Islet precursor cell (in vitro differentiated cells): ENCODE results near the gene BCL11A.

Source experiments
- DNase-seq: peaks from one replicate; pipeline ENCODE4 v3.0.0-alpha.2; 2018

Gene BCL11A

DNA sequence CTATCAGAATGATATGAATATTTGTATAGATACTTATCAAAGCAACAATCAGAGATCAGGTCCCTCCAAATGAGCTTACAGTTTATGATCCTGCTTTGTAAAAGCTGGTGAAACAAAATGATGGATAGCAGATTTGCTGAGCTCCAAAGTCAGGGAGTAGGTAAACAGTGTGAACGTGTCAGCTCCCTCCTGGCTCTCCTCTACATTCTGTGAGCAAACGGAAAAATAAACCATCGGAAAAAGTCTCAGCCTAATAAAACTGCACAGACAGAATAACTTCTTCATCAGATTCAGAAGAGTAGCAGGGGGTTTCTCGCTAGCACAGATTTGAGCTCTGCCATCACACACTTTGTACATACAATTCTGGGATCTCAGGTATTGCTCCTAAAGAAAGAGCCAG is 51.3 kb downstream of the BCL11A start:
- no peak for DNase-seq

- no peak for DNase-seq
Observed at GRCh38 chr2:60500861-60501260, 52.6 kb downstream of the BCL11A start.

DNA sequence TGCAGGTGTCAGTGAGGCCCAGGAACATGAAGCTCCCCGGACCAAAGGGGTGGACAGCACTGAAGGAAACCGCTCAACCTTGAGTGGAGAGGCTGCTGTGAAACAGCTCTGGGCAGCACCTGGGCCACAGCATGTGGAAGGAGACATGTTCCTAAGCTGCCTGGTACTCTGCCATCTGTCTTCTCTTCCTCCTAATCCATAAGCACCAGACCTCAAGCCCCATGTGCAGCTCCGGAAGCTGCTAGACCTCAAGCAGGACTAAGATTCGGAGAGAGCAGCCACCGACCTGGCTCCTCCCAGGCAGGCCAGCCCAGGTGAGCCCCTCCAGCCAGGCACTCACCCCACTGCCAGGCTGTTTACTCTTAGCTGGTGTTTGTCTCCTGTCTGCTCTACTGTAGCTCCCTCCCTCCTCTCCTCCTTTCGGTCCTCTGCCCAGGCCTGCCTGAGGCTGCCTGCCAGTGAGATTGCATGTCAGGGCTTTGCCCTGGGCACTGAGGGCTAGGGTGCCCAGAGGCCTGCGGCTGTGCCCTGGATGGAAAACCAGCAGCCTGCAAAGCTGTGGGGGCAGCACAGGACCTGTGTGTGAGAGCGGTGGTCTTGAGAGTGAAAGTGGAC is 53.7 kb downstream of the BCL11A start:
- DNase-seq, result no peak

GRCh38 chr2:60498816-60499429 is 54.5 kb downstream of the BCL11A start:
- no peak for DNase-seq

DNA sequence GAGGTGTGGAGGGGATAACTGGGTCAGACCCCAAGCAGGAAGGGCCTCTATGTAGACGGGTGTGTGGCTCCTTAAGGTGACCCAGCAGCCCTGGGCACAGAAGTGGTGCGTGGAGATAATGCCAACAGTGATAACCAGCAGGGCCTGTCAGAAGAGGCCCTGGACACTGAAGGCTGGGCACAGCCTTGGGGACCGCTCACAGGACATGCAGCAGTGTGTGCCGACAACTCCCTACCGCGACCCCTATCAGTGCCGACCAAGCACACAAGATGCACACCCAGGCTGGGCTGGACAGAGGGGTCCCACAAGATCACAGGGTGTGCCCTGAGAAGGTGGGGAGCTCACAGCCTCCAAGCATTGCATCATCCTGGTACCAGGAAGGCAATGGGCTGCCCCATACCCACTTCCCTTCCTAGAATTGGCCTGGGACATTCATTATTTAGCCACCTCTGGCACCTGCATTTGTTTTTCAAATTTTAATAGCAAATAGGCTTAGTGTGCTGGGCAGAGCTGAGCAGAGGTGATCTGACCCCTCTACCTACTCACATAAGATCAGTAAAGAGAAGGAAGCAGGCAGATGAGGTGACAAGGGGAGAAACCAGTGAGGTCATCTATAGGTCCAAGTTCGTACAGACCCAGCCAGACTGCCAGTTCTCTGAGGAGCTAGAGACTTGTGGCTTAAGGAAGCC is 55.2 kb downstream of the BCL11A start:
- DNase-seq, result no peak

DNA sequence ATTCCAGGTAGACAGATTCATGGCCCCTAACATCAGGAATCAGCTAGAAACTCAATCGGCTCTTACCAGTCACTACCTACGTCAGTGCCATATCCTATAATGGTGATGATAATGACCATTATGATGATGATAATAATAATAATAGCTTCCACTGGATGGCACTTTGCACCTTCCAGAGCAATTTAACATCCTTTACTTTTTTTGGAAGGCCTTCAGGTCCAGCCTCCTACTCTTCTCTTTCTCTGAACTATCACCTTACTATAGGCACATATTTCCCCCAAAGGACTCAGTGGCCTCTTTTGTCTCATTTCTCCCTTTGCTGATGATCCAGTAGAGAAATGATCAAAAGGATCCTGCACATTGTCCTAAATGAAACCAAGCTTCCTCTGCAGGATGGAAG is 56.0 kb downstream of the BCL11A start:
- no peak for DNase-seq

DNA sequence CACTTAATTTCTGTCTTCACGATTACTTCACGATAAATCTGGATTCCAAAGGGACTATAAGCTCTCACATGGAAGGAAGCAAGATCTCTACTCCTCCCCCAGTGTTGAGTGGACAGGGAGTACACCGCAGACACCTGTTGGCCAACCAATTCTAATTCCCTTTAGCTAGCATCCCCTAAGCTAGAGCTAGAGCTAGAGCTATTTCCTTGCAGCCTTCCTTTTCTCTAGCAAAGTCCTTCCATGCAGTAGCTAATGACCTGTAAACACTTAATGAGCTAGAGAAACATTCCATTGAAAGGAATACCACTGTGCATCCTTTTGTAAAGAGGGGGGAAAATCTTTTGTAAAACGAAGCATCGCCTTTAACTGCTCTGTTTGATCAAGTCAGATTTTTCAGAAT is 56.5 kb downstream of the BCL11A start:
- DNase-seq, result no peak

DNA sequence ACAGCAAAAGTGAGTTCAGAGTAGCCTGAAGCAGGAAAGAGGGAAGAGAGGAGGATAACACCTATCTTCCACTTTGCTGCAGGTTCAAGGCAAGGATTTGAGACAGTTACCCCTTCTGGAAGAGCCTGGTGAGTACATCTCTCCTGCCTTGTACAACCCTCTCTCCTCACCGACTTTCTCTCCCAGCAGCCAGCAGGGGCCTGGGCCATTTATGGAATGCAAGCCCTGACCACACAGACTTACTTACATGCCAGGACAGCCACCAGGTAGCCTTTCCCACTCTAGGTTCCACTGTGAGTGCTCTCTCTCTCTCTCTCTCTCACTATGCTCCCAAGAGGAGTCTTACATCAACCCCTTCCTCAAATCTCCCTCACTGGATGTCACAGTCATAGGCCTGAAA is 57.0 kb downstream of the BCL11A start:
- no peak for DNase-seq

DNA sequence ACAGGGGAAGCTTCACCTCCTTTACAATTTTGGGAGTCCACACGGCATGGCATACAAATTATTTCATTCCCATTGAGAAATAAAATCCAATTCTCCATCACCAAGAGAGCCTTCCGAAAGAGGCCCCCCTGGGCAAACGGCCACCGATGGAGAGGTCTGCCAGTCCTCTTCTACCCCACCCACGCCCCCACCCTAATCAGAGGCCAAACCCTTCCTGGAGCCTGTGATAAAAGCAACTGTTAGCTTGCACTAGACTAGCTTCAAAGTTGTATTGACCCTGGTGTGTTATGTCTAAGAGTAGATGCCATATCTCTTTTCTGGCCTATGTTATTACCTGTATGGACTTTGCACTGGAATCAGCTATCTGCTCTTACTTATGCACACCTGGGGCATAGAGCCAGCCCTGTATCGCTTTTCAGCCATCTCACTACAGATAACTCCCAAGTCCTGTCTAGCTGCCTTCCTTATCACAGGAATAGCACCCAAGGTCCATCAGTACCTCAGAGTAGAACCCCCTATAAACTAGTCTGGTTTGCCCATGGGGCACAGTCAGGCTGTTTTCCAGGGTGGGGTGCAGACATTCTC is 58.3 kb downstream of the BCL11A start:
- DNase-seq, result no peak

GRCh38 chr2:60493804-60494387 is 59.6 kb downstream of the BCL11A start:
- DNase-seq, result no peak

- DNase-seq, result no peak
Observed at GRCh38 chr2:60492548-60492947, 60.9 kb downstream of the BCL11A start.

DNA sequence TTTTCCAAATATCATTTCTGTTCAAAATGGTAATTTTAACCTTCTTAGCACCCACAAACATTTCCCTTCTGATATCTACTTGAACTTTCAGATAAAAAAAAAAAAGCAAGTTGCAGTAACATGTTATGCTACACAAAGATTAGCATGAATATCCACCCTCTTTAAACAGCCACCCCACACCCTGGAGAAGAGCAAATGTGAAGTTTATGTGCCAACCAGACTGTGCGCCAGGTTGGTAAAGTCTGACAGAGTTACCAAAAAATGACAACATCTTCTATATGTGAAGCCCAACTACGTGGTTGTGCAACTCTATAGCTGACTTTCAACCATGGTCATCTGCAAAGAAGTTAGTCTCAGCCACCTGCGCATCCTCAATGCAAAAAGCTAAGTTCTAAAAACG is 62.6 kb downstream of the BCL11A start:
- DNase-seq, result no peak

DNA sequence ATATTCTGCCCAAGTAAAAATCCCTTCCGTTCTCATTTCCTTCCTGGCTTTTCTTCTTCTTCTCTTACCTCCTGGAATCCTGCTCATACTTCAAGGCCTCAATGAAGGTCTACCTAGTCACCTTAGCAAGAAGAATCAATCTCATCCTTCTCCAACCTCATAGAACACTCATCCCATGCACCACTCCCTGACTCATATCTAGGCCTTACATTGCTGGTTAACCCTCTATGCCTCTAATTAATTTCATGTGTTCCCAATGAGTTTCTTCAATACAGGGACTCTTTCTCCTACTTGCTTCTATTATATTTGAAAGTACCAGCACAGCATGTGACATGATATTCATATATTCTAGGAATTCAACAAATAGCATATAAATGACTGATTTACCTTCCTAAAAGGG is 63.0 kb downstream of the BCL11A start:
- DNase-seq, result no peak

- no peak for DNase-seq
Observed at GRCh38 chr2:60489289-60489688, 64.2 kb downstream of the BCL11A start.

DNA sequence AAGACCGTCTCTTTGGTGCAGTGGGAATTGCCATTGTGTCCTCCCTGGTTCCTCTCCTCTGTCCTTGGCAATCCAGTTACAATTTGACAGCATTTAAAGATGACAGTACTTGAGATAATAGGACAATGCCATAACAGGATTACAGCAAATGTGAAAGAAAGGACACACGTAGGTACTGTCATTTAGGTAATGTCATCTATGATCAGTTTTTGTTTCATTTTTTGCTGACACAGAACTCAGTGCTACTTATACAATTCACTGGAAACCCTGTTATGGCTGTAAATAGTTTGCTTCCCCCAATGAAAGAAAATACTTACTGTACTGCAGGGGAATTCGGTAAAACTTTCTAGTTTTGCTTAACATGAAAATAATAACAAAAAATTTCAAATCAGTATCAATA is 65.2 kb downstream of the BCL11A start:
- no peak for DNase-seq

GRCh38 chr2:60487174-60487573 is 66.3 kb downstream of the BCL11A start:
- no peak for DNase-seq

- no peak for DNase-seq
Observed at GRCh38 chr2:60486551-60486950, 66.9 kb downstream of the BCL11A start.

GRCh38 chr2:60486067-60486466 is 67.4 kb downstream of the BCL11A start:
- no peak for DNase-seq

DNA sequence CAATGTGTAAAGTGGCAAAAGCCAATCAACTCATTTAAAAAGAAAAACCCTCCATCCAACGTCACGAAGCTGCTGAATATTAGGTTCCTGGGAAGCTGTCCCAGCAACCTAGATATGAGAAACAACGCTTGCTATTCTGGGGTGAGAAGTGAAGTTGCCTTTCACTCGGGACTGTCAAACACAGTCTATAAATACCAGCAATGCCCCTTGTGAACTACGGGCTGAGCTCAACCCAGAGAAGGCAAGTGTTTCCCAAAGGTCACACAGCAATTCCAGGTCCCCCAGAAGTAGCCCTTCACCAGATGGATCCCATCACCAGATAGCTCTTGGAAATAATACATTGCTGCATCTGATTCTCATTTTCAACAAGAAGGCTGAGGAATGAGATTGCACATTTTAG is 67.9 kb downstream of the BCL11A start:
- no peak for DNase-seq

GRCh38 chr2:60485055-60485454 is 68.4 kb downstream of the BCL11A start:
- DNase-seq, result peak; percentile 71

DNA sequence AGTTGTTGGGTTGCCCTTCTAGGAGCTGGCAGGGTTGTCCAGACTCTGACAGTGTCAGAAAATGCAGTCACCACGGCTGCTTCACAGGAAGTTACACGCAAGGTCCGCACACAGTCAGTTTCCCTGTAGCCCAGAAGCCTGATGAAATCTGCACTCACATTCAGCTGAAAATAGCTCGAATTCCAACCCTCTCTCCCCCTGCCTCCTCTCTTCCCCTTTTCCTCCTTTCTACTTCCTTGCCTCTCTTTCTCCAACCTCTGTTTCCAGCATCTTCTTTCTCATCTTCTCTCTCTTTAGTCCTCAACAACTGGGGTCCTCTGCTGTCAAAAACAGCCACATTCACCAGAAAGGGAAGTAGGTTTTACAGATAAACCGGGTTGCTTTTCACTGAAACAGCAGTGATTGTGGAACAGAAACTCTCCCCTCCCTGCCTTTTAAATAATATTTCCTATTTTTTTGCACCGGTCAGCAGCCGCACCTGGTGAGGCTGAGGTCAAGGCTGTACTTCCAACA is 69.3 kb downstream of the BCL11A start:
- DNase-seq, result peak; percentile 91

DNA sequence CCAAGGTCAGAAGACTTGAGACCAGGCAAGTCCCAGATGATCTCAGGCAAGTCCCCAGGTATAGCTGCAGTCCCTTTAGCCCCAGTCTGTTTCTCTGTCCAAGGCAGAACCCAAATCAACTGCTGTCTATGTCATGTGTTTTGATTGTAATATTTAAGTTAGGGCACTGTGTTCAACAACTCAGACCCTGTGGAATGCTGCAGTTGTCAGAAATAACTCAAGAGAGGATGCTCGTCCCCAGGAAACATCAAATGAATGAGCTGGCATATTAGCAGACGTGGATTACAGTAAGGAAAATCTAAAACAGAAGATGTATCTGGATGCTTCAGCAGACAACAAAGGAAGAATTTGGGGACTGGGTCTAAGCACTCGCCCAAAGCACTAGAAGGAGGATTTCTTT is 70.1 kb downstream of the BCL11A start:
- DNase-seq, result peak; percentile 53

GRCh38 chr2:60482222-60482621 is 71.2 kb downstream of the BCL11A start:
- DNase-seq, result peak; percentile 16

- DNase-seq, result peak; percentile 46
Observed at GRCh38 chr2:60481257-60481656, 72.2 kb downstream of the BCL11A start.
